ENCODE measurements around the gene RAD51B. TPM values are rescaled to one million over a fixed set of nuclear protein-coding genes. Genes with fewer than 3 reads are reported as not detected.

The RAD51B gene
- total RNA-seq, 2 donors from 2014 or later: 9.3 to 12.1 TPM

DNA sequence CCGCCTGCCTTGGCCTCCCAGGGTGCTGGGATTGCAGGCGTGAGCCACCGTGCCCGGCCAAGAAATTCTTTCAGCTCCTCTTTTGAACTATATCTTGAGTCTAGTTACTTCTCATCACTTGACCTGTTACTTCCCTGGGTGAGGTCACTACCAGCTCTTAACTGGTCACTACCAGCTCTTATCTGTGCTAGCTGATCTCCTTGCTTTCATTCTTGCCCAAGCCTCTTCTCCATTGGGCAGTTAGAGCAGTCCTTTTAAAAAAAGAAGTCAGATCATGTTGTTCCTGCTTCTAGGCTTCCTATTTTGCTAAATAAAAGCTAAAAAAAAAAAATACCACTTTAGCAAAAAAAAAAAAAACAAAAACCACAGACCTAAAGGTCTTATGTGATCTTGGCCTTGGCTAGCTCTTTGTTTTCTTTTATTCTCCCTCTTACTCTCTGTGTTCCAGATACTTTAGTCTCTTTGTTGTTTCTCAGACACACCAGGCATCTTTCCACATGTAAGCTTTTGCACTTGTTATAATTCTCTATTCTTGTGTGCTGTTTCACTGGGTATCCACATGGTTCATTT is 63.5 kb downstream of the RAD51B start:
- Histone ChIP-seq H3K27ac (no peak overlapping the region), H3K27me3 (replicated peaks; ENCODE audit: insufficient read depth) (no peaks in the 10 kb centered on the region), H3K36me3 (no peaks in the 10 kb centered on the region), H3K4me3 (no peak overlapping the region), H3K9me3 (no peaks in the 10 kb centered on the region), H3K4me1 (ENCODE audit: control insufficient read depth in 1 of 2, low read depth in 2 of 2) (no peaks in the 10 kb centered on the region)
- no peak for DNase-seq (ENCODE audit: low spot score)
- ATAC-seq (ENCODE audit: insufficient number of reproducible peaks, low FRiP score, low read depth): no peak
- TF ChIP-seq, protein P1, sequence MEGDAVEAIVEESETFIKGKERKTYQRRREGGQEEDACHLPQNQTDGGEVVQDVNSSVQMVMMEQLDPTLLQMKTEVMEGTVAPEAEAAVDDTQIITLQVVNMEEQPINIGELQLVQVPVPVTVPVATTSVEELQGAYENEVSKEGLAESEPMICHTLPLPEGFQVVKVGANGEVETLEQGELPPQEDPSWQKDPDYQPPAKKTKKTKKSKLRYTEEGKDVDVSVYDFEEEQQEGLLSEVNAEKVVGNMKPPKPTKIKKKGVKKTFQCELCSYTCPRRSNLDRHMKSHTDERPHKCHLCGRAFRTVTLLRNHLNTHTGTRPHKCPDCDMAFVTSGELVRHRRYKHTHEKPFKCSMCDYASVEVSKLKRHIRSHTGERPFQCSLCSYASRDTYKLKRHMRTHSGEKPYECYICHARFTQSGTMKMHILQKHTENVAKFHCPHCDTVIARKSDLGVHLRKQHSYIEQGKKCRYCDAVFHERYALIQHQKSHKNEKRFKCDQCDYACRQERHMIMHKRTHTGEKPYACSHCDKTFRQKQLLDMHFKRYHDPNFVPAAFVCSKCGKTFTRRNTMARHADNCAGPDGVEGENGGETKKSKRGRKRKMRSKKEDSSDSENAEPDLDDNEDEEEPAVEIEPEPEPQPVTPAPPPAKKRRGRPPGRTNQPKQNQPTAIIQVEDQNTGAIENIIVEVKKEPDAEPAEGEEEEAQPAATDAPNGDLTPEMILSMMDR (IDR thresholded peaks at IDR 0.05): no peak

DNA sequence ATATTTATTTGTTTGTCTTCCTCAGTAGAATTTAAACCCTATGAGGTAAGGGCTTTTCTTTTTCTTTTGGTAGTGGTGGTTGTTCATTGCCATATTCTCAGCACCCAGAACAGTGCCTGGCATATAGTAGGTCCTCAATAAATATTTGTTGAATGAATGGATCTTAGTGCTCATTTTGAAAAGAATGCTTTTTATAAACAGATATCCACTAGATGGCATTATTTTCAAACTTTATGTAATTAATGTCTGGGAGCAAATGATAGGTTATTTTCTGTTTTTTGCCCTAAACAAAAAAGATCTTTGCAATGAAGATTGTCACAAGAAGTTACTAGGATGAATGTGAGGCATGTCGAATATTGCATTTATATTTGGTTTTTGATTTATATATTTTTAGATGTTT is 64.1 kb downstream of the RAD51B start:
- Histone ChIP-seq H3K36me3 (no peaks in the 10 kb centered on the region), H3K4me3 (no peak overlapping the region), H3K4me1 (ENCODE audit: control insufficient read depth in 1 of 2, low read depth in 2 of 2) (no peaks in the 10 kb centered on the region), H3K27ac (no peak overlapping the region), H3K27me3 (replicated peaks; ENCODE audit: insufficient read depth) (no peaks in the 10 kb centered on the region), H3K9me3 (no peaks in the 10 kb centered on the region)
- ATAC-seq (ENCODE audit: insufficient number of reproducible peaks, low FRiP score, low read depth) (no peak), DNase-seq (ENCODE audit: low spot score) (no peak)
- TF ChIP-seq, protein P1 (IDR thresholded peaks at IDR 0.05): no peak

DNA sequence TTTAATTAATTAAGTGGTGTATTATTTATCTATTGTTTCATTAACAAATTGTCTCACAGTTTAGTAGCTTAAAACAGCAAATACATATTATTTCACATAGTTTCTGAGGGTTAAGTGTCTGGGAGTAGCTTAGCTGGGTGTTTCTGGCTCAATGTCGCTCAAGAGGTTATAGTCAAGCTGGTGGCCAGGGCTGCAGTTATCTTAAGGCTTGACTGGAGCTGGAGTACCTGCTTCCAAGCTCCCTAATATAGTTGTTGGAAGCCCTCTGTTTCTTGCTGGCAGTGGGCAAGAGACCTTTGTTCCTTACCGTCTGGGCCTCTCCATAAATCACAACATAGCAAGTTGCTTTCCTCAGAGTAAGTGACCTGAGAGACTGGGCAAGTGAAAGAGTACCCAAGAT is 66.6 kb downstream of the RAD51B start:
- Histone ChIP-seq H3K27ac (no peak overlapping the region), H3K4me1 (ENCODE audit: control insufficient read depth in 1 of 2, low read depth in 2 of 2) (no peaks in the 10 kb centered on the region), H3K27me3 (replicated peaks; ENCODE audit: insufficient read depth) (no peaks in the 10 kb centered on the region), H3K36me3 (no peaks in the 10 kb centered on the region), H3K4me3 (no peak overlapping the region), H3K9me3 (no peaks in the 10 kb centered on the region)
- TF ChIP-seq, protein P1 (IDR thresholded peaks at IDR 0.05): no peak
- DNase-seq (ENCODE audit: low spot score): no peak
- no peak for ATAC-seq (ENCODE audit: insufficient number of reproducible peaks, low FRiP score, low read depth)

DNA sequence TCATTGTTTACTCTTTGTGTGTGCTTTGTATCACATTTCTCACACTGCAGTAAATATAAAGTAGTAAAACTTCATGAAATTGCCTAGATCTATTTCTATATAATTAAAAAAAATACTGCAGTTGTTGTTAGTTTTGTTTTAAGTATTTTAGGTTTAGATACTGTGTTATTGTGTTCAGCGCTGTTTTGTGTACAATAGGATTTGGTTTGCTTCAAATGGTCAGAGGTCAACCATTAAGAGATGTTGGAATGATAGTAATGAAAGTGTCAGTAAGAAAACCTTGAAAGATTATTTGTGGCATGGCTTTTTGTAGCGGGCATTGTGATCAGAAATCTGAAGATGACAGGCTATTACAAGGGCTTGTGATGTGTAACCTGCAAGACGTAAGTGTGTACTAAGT is 67.9 kb downstream of the RAD51B start:
- no peaks in the 10 kb centered on the region for H3K9me3 ChIP-seq
- no peaks in the 10 kb centered on the region for H3K4me1 ChIP-seq (ENCODE audit: control insufficient read depth in 1 of 2, low read depth in 2 of 2)
- ATAC-seq (ENCODE audit: insufficient number of reproducible peaks, low FRiP score, low read depth): no peak
- no peak overlapping the region for H3K27ac ChIP-seq
- TF ChIP-seq, protein P1 (IDR thresholded peaks at IDR 0.05): no peak
- H3K36me3 ChIP-seq: no peaks in the 10 kb centered on the region
- DNase-seq (ENCODE audit: low spot score): no peak
- H3K4me3 ChIP-seq: no peak overlapping the region
- no peaks in the 10 kb centered on the region for H3K27me3 ChIP-seq (replicated peaks; ENCODE audit: insufficient read depth)

DNA sequence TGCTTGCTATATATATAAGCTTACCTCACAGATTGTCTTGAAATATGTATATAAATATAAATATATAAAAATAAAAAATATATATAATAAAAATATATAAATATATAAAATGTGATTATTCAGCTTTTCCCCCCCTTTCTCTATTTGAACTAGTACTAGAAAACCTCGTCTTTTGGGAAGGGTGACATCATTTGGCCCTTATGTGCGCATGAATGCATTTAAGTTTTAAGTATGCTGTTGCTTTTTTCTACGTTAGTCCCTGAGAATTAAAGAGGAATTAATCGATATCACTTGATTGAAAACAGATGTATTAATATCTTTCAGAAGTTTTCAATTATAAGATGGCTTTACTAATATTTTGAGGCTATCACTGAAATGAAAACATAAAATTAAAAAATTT is 69.9 kb downstream of the RAD51B start:
- no peak overlapping the region for H3K4me3 ChIP-seq
- H3K27me3 ChIP-seq (replicated peaks; ENCODE audit: insufficient read depth): no peaks in the 10 kb centered on the region
- ATAC-seq (ENCODE audit: insufficient number of reproducible peaks, low FRiP score, low read depth) (no peak), DNase-seq (ENCODE audit: low spot score) (no peak)
- no peak overlapping the region for H3K27ac ChIP-seq
- H3K9me3 ChIP-seq: no peaks in the 10 kb centered on the region
- no peaks in the 10 kb centered on the region for H3K4me1 ChIP-seq (ENCODE audit: control insufficient read depth in 1 of 2, low read depth in 2 of 2)
- H3K36me3 ChIP-seq: no peaks in the 10 kb centered on the region
- TF ChIP-seq, protein P1 (IDR thresholded peaks at IDR 0.05): no peak

All from thoracic aorta (tissue), 2 donors.